GM12878 (cell line): ENCODE measurements around the gene TCL1B. TPM values are rescaled to one million over a fixed set of nuclear protein-coding genes. Genes with fewer than 3 reads are reported as not detected.

Source experiments
- ATAC-seq: fragments of 200-7000 bp; cut with Tn5 transposase; 3 replicates; pipeline ENCODE4 v1.9.1; 2020; ENCODE audit warnings: mild to moderate bottlenecking, moderate library complexity
- BruUV-seq: library from RNA; stranded (reverse); fragments of 400-500 nt; replicated peaks from 2 replicates; lab custom pipeline; 2021; lab: Mats Ljungman, UMichigan
- CTCF ChIA-PET: fragments of 300-600 bp; sonication (Branson Sonifier 250); formaldehyde crosslinking; extraction: SDS; loops from one replicate; lab custom pipeline; 2021; ENCODE audit warnings: inconsistent platforms; lab: Yijun Ruan, JAX
- POLR2A ChIA-PET: fragments of 350-600 bp; formaldehyde crosslinking; extraction: SDS; loops from one replicate; lab custom pipeline; 2021; ENCODE audit warnings: inconsistent platforms; lab: Charles Lee
- RAD21 ChIA-PET: fragments of 300-600 bp; sonication (Branson Sonifier 250); formaldehyde crosslinking; loops from one replicate; lab custom pipeline; 2023; ENCODE audit warnings: antibody characterized with exemption; ENCODE audit not compliant: unreplicated experiment; lab: Charles Lee
- SMC1A ChIA-PET: fragments of 300-600 bp; sonication (Branson Sonifier 250); formaldehyde crosslinking; loops from one replicate; lab custom pipeline; 2023; ENCODE audit not compliant: unreplicated experiment, uncharacterized antibody; lab: Charles Lee
- DNase-seq: peaks from one replicate; pipeline ENCODE4 v3.0.0-alpha.2; 2011; ENCODE audit warnings: low read depth, low spot score
- FAIRE-seq: peaks from 3 replicates; lab custom pipeline; 2011; peaks lifted over from hg19 to GRCh38; lab: Jason Lieb, UNC
- H2AFZ ChIP-seq: 2 replicates; pipeline ENCODE4 v1.6.0; 2011; ENCODE audit warnings: low read depth, low read length, control low read depth; ENCODE audit not compliant: control insufficient read depth
- H3K27ac ChIP-seq: 2 replicates; pipeline ENCODE4 v1.5.1; 2011; ENCODE audit warnings: control low read depth; ENCODE audit not compliant: control insufficient read depth, insufficient read depth
- H3K27me3 ChIP-seq, 2 experiments: replicated peaks in 1 of 2; 2 replicates each; pipeline versions ENCODE4 v1.6.0 to v1.6.1; 2011; ENCODE audit warnings: low read length in 1 of 2; ENCODE audit not compliant: control insufficient read depth in 2 of 2, insufficient read depth in 2 of 2
- H3K36me3 ChIP-seq, 2 experiments: 2 replicates each; pipeline ENCODE4 v1.5.1; 2011; ENCODE audit warnings: low read length in 1 of 2; ENCODE audit not compliant: control insufficient read depth in 2 of 2, insufficient read depth in 2 of 2
- H3K4me1 ChIP-seq: 2 replicates; pipeline ENCODE4 v1.6.1; 2011; ENCODE audit warnings: mild to moderate bottlenecking, low read length, moderate library complexity, mixed read lengths; ENCODE audit not compliant: control insufficient read depth, insufficient read depth
- H3K4me2 ChIP-seq: 2 replicates; pipeline ENCODE4 v1.6.0; 2011; ENCODE audit warnings: control low read depth; ENCODE audit not compliant: control insufficient read depth, insufficient read depth
- H3K4me3 ChIP-seq: fragments of 200-600 bp; sonication (generic); 2 replicates; pipeline ENCODE4 v1.5.1; 2016
- H3K79me2 ChIP-seq: 2 replicates; pipeline ENCODE4 v1.6.0; 2011; ENCODE audit warnings: low read length; ENCODE audit not compliant: control insufficient read depth, insufficient read depth
- H3K9ac ChIP-seq: 2 replicates; pipeline ENCODE4 v1.8.0; 2011; ENCODE audit warnings: low read length, control low read depth, mixed read lengths; ENCODE audit not compliant: control insufficient read depth, insufficient read depth
- H3K9me3 ChIP-seq: replicated peaks from 3 replicates; pipeline ENCODE4 v1.5.1; 2011; ENCODE audit warnings: mild to moderate bottlenecking, low read length; ENCODE audit not compliant: control insufficient read depth, insufficient read depth
- H4K20me1 ChIP-seq: 2 replicates; pipeline ENCODE4 v1.6.0; 2011; ENCODE audit not compliant: control insufficient read depth, insufficient read depth
- CUX1 ChIP-seq: IDR thresholded peaks from 2 replicates; pipeline ENCODE4 v1.6.1; 2012; ENCODE audit warnings: improper control_type of control experiment, low read depth, low read length; ENCODE audit not compliant: insufficient replicate concordance
- WGBS: methylation state at CpG from one replicate; pipeline ENCODE4 v1.1.6; 2016; ENCODE audit warnings: low lambda C conversion rate; ENCODE audit not compliant: insufficient replicate concordance, insufficient coverage; ENCODE audit errors: missing lambda C conversion rate; 5-methylcytosine and 5-hydroxymethylcytosine counted together
- in situ Hi-C: fragments of 300-500 bp; cut with MboI; formaldehyde crosslinking; loops from 9 replicates; pipeline ENCODE4 v1.14.3; 2018; ENCODE audit warnings: mixed read lengths
- intact Hi-C: fragments of 100-400 bp; cut with micrococcal nuclease; formaldehyde crosslinking; loops from one replicate; pipeline ENCODE4 v1.14.2; 2022; ENCODE audit not compliant: unreplicated experiment
- polyA plus RNA-seq, 11 experiments: library from polyadenylated mRNA; depleted of rRNA in 4 of 11; unstranded in 6 of 11; stranded (reverse) in 5 of 11; fragments of >200 nt; fragmentation: Nextera tagmentation in 4 of 11; fragmentation: Illumina TruSeq in 1 of 11; extraction: Ambion mirVana in 4 of 11; extraction: Trizol in 1 of 11; gene quantifications; 1 replicate in 1 of 11; 2 replicates in 10 of 11; pipeline versions ENCODE4 v1.2.1 to v1.2.3, GENCODE V29; 2011 to 2016; ENCODE audit warnings: inconsistent platforms in 2 of 11, missing spikeins in 2 of 11, low read depth in 1 of 11
- total RNA-seq, 4 experiments: library from RNA; depleted of rRNA in 3 of 4; stranded (reverse); fragments of >200 nt in 3 of 4; fragmentation: Illumina TruSeq in 1 of 4; extraction: Trizol in 1 of 4; gene quantifications; 2 replicates each; pipeline versions ENCODE4 v1.2.1 to v1.2.3, GENCODE V29; 2013 to 2021

TCL1B gene
- total and polyA plus RNA-seq, 10 of the 15 experiments (the other 5 are each of a cell fraction or from before 2014, with no cell fraction given): 0.10 to 0.18 (median 0.13) TPM; not detected in 6

GRCh38 chr14:95741038-95741490, 54.8 kb downstream of the TCL1B start:
- no peak for ATAC-seq
- TF ChIP-seq CUX1: no peak
- H3K4me2 ChIP-seq: no peak overlapping the region
- no peak overlapping the region for H3K27ac ChIP-seq
- no peak overlapping the region for H3K9ac ChIP-seq
- no peak overlapping the region for H3K4me3 ChIP-seq
- intact Hi-C loops: no loop called here
- no peak overlapping the region for H2AFZ ChIP-seq
- BruUV-seq: no TSS peak
- DNase-seq: no peak
- H3K27me3 ChIP-seq: no peaks in the 10 kb centered on the region
- ChIA-PET POLR2A (no interaction called here), CTCF (no interaction called here), SMC1A (no interaction called here), RAD21 (no interaction called here)
- in situ Hi-C loops: no loop called here
- H3K9me3 ChIP-seq: no peaks in the 10 kb centered on the region; the same call in 2 of the 3 replicates
- H3K79me2 ChIP-seq: no peaks in the 10 kb centered on the region
- no peak for FAIRE-seq
- 11% methylated on average over 5 of the region's 5 CpGs for WGBS
- H3K36me3 ChIP-seq: no peaks in the 10 kb centered on the region
- no peaks in the 10 kb centered on the region for H4K20me1 ChIP-seq
- no peaks in the 10 kb centered on the region for H3K4me1 ChIP-seq
